Measurements from ENCODE around the gene GTF2A1L. TPM values are rescaled to one million over a fixed set of nuclear protein-coding genes. Genes with fewer than 3 reads are reported as not detected.

Gene GTF2A1L, protein sequence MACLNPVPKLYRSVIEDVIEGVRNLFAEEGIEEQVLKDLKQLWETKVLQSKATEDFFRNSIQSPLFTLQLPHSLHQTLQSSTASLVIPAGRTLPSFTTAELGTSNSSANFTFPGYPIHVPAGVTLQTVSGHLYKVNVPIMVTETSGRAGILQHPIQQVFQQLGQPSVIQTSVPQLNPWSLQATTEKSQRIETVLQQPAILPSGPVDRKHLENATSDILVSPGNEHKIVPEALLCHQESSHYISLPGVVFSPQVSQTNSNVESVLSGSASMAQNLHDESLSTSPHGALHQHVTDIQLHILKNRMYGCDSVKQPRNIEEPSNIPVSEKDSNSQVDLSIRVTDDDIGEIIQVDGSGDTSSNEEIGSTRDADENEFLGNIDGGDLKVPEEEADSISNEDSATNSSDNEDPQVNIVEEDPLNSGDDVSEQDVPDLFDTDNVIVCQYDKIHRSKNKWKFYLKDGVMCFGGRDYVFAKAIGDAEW
- total RNA-seq (2014; rRNA removed; shearing (Covaris generic)) (not detected in 2 replicates), total RNA-seq (2022) (not detected in 2 replicates), Bru-seq, nascent RNA (not detected), BruChase-seq, experiment 1, labeled RNA remaining after a 6-hour chase (not detected), BruChase-seq, experiment 2, labeled RNA remaining after a 2-hour chase (not detected)
- long read RNA-seq = 0 reads

DNA sequence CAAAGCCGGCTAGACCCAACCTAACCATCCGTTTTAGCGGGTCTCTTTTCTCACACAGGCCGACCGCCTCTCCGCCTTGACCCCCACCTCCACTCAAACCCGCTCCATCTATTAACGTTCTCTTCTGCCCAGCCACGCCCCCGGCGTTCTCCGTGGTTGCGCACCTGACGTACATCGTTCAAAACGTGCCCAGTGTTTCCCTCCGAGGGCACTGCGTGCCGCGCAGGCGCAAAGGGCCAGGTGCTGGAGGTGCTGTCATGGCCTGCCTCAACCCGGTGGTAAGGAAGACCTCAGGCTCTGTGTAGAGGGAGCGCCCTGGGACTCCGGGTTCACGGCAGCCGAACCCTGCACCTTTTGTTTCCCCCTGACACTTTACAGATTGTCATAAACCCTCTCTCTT is at the start of gene GTF2A1L:
Gene GTF2A1L (plus strand): TSS at position 239 of the 400 bp plus-strand sequence. CDS start 19 bp downstream, at position 258.
- Histone ChIP-seq H3K4me2 (ENCODE audit: low read length) (no peak within 1 kb of the TSS), H3K4me3 (ENCODE audit: low read depth, low read length, poor library complexity, severe bottlenecking) (no peak within 1 kb of the TSS), H3K9me2 (ENCODE audit: insufficient read depth, low read length) (no peaks in the 10 kb centered on the region), H3K36me3 (ENCODE audit: insufficient read depth, low read length) (no peaks in the 10 kb centered on the region), H3K4me1 (ENCODE audit: insufficient read depth, low read length, poor library complexity, severe bottlenecking) (no peaks in the 10 kb centered on the region), H3K27ac (ENCODE audit: low read depth, low read length, poor library complexity, severe bottlenecking) (no peak within 1 kb of the TSS), H3K79me2 (ENCODE audit: insufficient read depth, low read depth, low read length) (no peaks in the 10 kb centered on the region), H4K20me1 (ENCODE audit: insufficient read depth, low read length) (no peaks in the 10 kb centered on the region), H2AFZ (ENCODE audit: low read length) (no peak within 1 kb of the TSS), H3K9me3 (ENCODE audit: low read length) (no peaks in the 10 kb centered on the region)
- intact Hi-C loops (cut with micrococcal nuclease; ENCODE audit: unreplicated experiment) = no loop called here
- no peak for DNase-seq (ENCODE audit: low spot score)
- no TSS peak for BruUV-seq (replicated peaks)
- CTCF ChIA-PET (ENCODE audit: unreplicated experiment) = no interaction called here
- POLR2A ChIA-PET = no interaction called here
- TF ChIP-seq EZH2phosphoT487 (IDR thresholded peaks at IDR 0.05; ENCODE audit: borderline replicate concordance, low read depth, low read length) (no peak), CTCF (conservative IDR thresholded peaks at IDR 0.05; ENCODE audit: low read length) (no peak)

DNA sequence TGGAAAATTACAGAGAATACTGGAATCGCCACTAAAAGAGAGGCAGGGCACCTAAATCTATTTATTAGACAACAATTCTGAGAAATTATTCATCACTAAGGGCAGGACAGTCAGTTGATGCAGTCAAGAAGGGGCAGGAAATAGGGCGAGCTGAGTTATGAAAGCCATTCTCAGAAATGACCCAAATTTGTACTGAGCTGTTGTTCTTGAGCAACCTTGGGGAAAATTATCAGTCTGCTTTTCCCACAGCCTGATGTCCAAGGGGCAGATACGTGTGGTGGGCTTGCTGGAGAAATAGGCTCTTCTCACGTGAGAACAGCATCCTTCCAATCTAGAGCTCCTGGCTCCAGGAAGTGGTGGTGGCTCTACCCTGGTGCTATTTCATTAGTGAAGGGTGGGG is 49.1 kb upstream of the GTF2A1L start:
- H4K20me1 ChIP-seq (ENCODE audit: insufficient read depth, low read length) = no peaks in the 10 kb centered on the region
- H3K79me2 ChIP-seq (ENCODE audit: insufficient read depth, low read depth, low read length) = no peaks in the 10 kb centered on the region
- H3K4me2 ChIP-seq (ENCODE audit: low read length) = no peak overlapping the region
- CTCF ChIA-PET (ENCODE audit: unreplicated experiment) = interaction anchor here (0.5 kb wide), 1 partner anchor 105 kb away, joined by 3 read pairs; no protein-coding TSS in a partner anchor
- no peaks in the 10 kb centered on the region for H3K9me2 ChIP-seq (ENCODE audit: insufficient read depth, low read length)
- TF ChIP-seq EZH2phosphoT487 (IDR thresholded peaks at IDR 0.05; ENCODE audit: borderline replicate concordance, low read depth, low read length) = no peak
- no peak for TF ChIP-seq CTCF (conservative IDR thresholded peaks at IDR 0.05; ENCODE audit: low read length)
- no peaks in the 10 kb centered on the region for H3K4me1 ChIP-seq (ENCODE audit: insufficient read depth, low read length, poor library complexity, severe bottlenecking)
- POLR2A ChIA-PET = interaction anchor here (0.7 kb wide), 1 partner anchor 103 kb away, joined by 3 read pairs; no protein-coding TSS in a partner anchor
- H3K9me3 ChIP-seq (ENCODE audit: low read length) = no peaks in the 10 kb centered on the region
- no peak overlapping the region for H2AFZ ChIP-seq (ENCODE audit: low read length)
- no peak overlapping the region for H3K27ac ChIP-seq (ENCODE audit: low read depth, low read length, poor library complexity, severe bottlenecking)
- intact Hi-C loops (cut with micrococcal nuclease; ENCODE audit: unreplicated experiment) = no loop called here
- H3K4me3 ChIP-seq (ENCODE audit: low read depth, low read length, poor library complexity, severe bottlenecking) = no peak overlapping the region
- BruUV-seq (replicated peaks) = no TSS peak
- H3K36me3 ChIP-seq (ENCODE audit: insufficient read depth, low read length) = no peaks in the 10 kb centered on the region
- DNase-seq (ENCODE audit: low spot score) = no peak

DNA sequence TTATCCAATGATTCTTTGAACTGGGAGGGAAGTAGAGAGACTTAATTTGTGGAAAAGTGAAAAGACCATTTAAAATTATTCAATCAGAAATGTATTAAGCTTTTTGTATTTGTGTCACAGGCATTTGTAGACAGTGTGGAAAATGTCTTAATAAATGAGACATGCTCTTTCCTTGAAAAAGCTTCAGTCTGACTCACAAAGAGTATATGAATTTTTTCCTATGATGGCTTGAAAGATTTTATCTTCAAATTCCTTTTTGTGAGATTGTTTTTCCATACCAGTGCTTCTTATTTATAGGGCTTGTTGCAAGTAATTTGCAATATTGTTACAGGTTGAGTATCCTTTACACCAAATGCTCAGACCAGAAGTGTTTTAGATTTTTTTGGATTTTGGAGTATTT is 48.2 kb upstream of the GTF2A1L start:
- Histone ChIP-seq H3K36me3 (ENCODE audit: insufficient read depth, low read length) (no peaks in the 10 kb centered on the region), H3K4me3 (ENCODE audit: low read depth, low read length, poor library complexity, severe bottlenecking) (no peak overlapping the region), H3K27ac (ENCODE audit: low read depth, low read length, poor library complexity, severe bottlenecking) (no peak overlapping the region), H3K9me3 (ENCODE audit: low read length) (no peaks in the 10 kb centered on the region), H3K4me2 (ENCODE audit: low read length) (no peak overlapping the region), H4K20me1 (ENCODE audit: insufficient read depth, low read length) (no peaks in the 10 kb centered on the region), H3K9me2 (ENCODE audit: insufficient read depth, low read length) (no peaks in the 10 kb centered on the region), H3K79me2 (ENCODE audit: insufficient read depth, low read depth, low read length) (no peaks in the 10 kb centered on the region), H2AFZ (ENCODE audit: low read length) (no peak overlapping the region), H3K4me1 (ENCODE audit: insufficient read depth, low read length, poor library complexity, severe bottlenecking) (no peaks in the 10 kb centered on the region)
- ChIA-PET CTCF (ENCODE audit: unreplicated experiment) (no interaction called here), POLR2A (no interaction called here)
- no TSS peak for BruUV-seq (replicated peaks)
- intact Hi-C loops (cut with micrococcal nuclease; ENCODE audit: unreplicated experiment) = no loop called here
- no peak for DNase-seq (ENCODE audit: low spot score)
- no peak for TF ChIP-seq EZH2phosphoT487 (IDR thresholded peaks at IDR 0.05; ENCODE audit: borderline replicate concordance, low read depth, low read length)
- no peak for TF ChIP-seq CTCF (conservative IDR thresholded peaks at IDR 0.05; ENCODE audit: low read length)
